ENCODE results near the gene IFT20.

DNA sequence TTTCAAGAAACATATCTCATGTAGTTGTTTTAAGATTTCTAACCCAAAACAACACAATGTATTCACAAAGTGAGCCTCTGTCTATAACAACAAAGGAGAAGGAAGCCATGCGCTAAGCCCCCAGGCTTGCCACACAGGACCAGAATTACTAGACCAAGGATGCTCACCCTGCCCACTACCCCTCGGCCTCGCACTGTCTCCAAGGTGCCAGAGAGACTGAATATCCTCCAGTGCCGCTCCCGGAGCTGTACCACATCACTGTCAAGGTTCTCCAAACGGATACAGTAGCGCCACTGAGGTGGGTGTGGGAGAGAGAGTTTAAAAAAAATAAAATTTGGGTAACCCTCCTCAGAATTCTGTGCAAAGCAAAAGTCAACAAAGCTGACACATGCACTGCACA, 15.0 kb upstream of the IFT20 start:
- TF ChIP-seq ZFP3 (CRISPR knock-in tag; IDR thresholded peaks at IDR 0.05): no peak
- no peak for TF ChIP-seq RARB (CRISPR knock-in tag; IDR thresholded peaks at IDR 0.05)
- no peak for TF ChIP-seq ZFP30 (CRISPR knock-in tag; IDR thresholded peaks at IDR 0.05)
- no peak for TF ChIP-seq TOX (CRISPR knock-in tag; IDR thresholded peaks at IDR 0.05; ENCODE audit: borderline replicate concordance)
- no peak for TF ChIP-seq ZNF70 (CRISPR knock-in tag; IDR thresholded peaks at IDR 0.05)
- no peak for TF ChIP-seq ZNF565 (CRISPR knock-in tag; conservative IDR thresholded peaks at IDR 0.05; ENCODE audit: low read depth)
- no peak for TF ChIP-seq ZNF8 (CRISPR knock-in tag; IDR thresholded peaks at IDR 0.05)
- TF ChIP-seq SNAI2 (CRISPR knock-in tag; IDR thresholded peaks at IDR 0.05): no peak
- TF ChIP-seq, protein P1, sequence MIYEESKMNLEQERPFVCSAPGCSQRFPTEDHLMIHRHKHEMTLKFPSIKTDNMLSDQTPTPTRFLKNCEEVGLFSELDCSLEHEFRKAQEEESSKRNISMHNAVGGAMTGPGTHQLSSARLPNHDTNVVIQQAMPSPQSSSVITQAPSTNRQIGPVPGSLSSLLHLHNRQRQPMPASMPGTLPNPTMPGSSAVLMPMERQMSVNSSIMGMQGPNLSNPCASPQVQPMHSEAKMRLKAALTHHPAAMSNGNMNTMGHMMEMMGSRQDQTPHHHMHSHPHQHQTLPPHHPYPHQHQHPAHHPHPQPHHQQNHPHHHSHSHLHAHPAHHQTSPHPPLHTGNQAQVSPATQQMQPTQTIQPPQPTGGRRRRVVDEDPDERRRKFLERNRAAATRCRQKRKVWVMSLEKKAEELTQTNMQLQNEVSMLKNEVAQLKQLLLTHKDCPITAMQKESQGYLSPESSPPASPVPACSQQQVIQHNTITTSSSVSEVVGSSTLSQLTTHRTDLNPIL (CRISPR knock-in tag; IDR thresholded peaks at IDR 0.05; ENCODE audit: low read depth): no peak
- TF ChIP-seq ZC3H10 (CRISPR knock-in tag; IDR thresholded peaks at IDR 0.05): no peak
- TF ChIP-seq, protein P2, sequence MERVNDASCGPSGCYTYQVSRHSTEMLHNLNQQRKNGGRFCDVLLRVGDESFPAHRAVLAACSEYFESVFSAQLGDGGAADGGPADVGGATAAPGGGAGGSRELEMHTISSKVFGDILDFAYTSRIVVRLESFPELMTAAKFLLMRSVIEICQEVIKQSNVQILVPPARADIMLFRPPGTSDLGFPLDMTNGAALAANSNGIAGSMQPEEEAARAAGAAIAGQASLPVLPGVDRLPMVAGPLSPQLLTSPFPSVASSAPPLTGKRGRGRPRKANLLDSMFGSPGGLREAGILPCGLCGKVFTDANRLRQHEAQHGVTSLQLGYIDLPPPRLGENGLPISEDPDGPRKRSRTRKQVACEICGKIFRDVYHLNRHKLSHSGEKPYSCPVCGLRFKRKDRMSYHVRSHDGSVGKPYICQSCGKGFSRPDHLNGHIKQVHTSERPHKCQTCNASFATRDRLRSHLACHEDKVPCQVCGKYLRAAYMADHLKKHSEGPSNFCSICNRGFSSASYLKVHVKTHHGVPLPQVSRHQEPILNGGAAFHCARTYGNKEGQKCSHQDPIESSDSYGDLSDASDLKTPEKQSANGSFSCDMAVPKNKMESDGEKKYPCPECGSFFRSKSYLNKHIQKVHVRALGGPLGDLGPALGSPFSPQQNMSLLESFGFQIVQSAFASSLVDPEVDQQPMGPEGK (CRISPR knock-in tag; IDR thresholded peaks at IDR 0.05; ENCODE audit: borderline replicate concordance): no peak
- TF ChIP-seq GLIS3 (CRISPR knock-in tag; IDR thresholded peaks at IDR 0.05): no peak
- TF ChIP-seq ISL1 (CRISPR knock-in tag; IDR thresholded peaks at IDR 0.05): no peak
- no peak for TF ChIP-seq BACH2 (CRISPR knock-in tag; IDR thresholded peaks at IDR 0.05; ENCODE audit: borderline replicate concordance)

Measured in SK-N-SH treated with all-trans-retinoic acid at 6 μM for 48 hours (cell line).